ENCODE measurements around the gene DOK6. TPM values are rescaled to one million over a fixed set of nuclear protein-coding genes. Genes with fewer than 3 reads are reported as not detected.
"Not testable (repeated sequence)": the region's sequence is repeated elsewhere in the genome, so short reads cannot be mapped to it uniquely, and the experiment has no call there.

Gene DOK6
- total RNA-seq, 6 donors from 2014 or later: 0.89 to 6.1 (median 1.9) TPM

DNA sequence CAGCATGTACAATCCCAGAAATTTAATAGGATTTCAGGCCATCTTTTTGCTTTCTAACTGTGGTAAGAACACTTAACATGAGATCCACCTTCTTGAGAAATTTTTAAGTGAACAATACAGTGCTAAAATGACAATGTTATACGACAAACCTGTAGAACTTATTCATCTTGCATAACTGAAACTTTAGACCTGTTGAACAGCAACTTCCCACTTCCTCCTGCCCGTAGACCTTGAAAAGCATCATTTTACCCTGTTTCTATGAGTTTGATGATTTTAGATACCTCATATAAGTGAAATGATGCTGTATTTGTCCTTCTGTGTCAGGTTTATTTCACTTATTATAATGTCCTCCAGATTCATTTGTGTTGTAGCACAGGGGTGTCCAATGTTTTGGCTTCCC lies 418.8 kb downstream of the DOK6 start:
- H3K4me1 ChIP-seq: no peaks in the 10 kb centered on the region
- no peaks in the 10 kb centered on the region for H3K36me3 ChIP-seq
- H3K4me3 ChIP-seq: no peak overlapping the region
- no peaks in the 10 kb centered on the region for H3K27me3 ChIP-seq
- H3K9me3 ChIP-seq: no peaks in the 10 kb centered on the region
- DNase-seq (no peak), ATAC-seq (ENCODE audit: low FRiP score in 2 of 2) (no peak)
- WGBS, 2 donors: 63 to 92% methylated on average over 2 of the region's 2 CpGs
- no peak overlapping the region for H3K27ac ChIP-seq
- TF ChIP-seq EP300 (IDR thresholded peaks at IDR 0.05) (no peak), POLR2AphosphoS5 (IDR thresholded peaks at IDR 0.05) (no peak), POLR2A (IDR thresholded peaks at IDR 0.05) (no peak), CTCF (IDR thresholded peaks at IDR 0.05) (no peak)

- 97 to 98% methylated on average over 4 of the region's 4 CpGs for WGBS, 2 donors
- no peak overlapping the region for H3K4me3 ChIP-seq
- H3K36me3 ChIP-seq: no peaks in the 10 kb centered on the region
- H3K27me3 ChIP-seq: no peaks in the 10 kb centered on the region
- H3K27ac ChIP-seq: no peak overlapping the region
- no peaks in the 10 kb centered on the region for H3K4me1 ChIP-seq
- no peak for ATAC-seq (ENCODE audit: low FRiP score in 2 of 2)
- DNase-seq: no peak
- TF ChIP-seq CTCF (IDR thresholded peaks at IDR 0.05) (no peak), POLR2AphosphoS5 (IDR thresholded peaks at IDR 0.05) (no peak), EP300 (IDR thresholded peaks at IDR 0.05) (no peak), POLR2A (IDR thresholded peaks at IDR 0.05) (no peak)
- H3K9me3 ChIP-seq: no peaks in the 10 kb centered on the region
Measured at GRCh38 chr18:69820538-69820937, 419.9 kb downstream of the DOK6 start.

GRCh38 chr18:69830189-69830588 lies 429.5 kb downstream of the DOK6 start:
- Histone ChIP-seq H3K4me1 (no peaks in the 10 kb centered on the region), H3K4me3 (no peak overlapping the region), H3K27ac (no peak overlapping the region), H3K9me3 (no peaks in the 10 kb centered on the region), H3K36me3 (no peaks in the 10 kb centered on the region), H3K27me3 (no peaks in the 10 kb centered on the region)
- 90 to 100% methylated on average over 1 of the region's 1 CpG for WGBS, 2 donors
- TF ChIP-seq POLR2AphosphoS5 (IDR thresholded peaks at IDR 0.05) (no peak), POLR2A (IDR thresholded peaks at IDR 0.05) (no peak), CTCF (IDR thresholded peaks at IDR 0.05) (no peak), EP300 (IDR thresholded peaks at IDR 0.05) (no peak)
- no peak for ATAC-seq (ENCODE audit: low FRiP score in 2 of 2)
- DNase-seq: no peak

GRCh38 chr18:69834980-69835379 lies 434.3 kb downstream of the DOK6 start:
- H3K9me3 ChIP-seq; H3K27me3 ChIP-seq; H3K4me3 ChIP-seq; H3K36me3 ChIP-seq; ATAC-seq (ENCODE audit: low FRiP score in 2 of 2); H3K27ac ChIP-seq; H3K4me1 ChIP-seq: not testable (repeated sequence)
- peak in 1 of 2 donors; percentile 25 for DNase-seq
- 94 to 96% methylated on average over 9 to 12 of the region's 12 CpGs for WGBS, 2 donors

DNA sequence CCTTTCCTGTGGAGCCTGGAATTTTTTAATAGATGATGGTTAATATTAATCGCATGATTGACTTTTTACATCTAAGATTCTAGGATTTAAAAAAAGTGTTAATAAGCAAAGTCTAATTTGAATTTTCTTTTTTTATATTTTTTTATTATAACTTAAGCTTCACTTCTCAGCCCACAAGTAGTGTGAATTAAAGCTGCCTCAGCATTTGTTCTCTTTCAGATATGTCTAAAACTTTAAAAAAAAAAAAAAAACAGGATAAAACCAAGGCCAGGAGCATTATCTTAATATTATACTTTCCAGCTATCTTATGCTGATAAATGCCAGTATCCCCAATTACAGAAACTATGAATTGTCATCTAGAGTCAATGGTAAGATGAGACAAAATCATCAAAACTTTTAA lies 437.3 kb downstream of the DOK6 start:
- no peak overlapping the region for H3K27ac ChIP-seq
- DNase-seq (no peak), ATAC-seq (ENCODE audit: low FRiP score in 2 of 2) (no peak)
- H3K4me1 ChIP-seq: no peaks in the 10 kb centered on the region
- no peaks in the 10 kb centered on the region for H3K27me3 ChIP-seq
- H3K36me3 ChIP-seq: no peaks in the 10 kb centered on the region
- no peaks in the 10 kb centered on the region for H3K9me3 ChIP-seq
- TF ChIP-seq POLR2AphosphoS5 (IDR thresholded peaks at IDR 0.05): no peak
- 92 to 98% methylated on average over 1 of the region's 1 CpG for WGBS, 2 donors
- H3K4me3 ChIP-seq: no peak overlapping the region

DNA sequence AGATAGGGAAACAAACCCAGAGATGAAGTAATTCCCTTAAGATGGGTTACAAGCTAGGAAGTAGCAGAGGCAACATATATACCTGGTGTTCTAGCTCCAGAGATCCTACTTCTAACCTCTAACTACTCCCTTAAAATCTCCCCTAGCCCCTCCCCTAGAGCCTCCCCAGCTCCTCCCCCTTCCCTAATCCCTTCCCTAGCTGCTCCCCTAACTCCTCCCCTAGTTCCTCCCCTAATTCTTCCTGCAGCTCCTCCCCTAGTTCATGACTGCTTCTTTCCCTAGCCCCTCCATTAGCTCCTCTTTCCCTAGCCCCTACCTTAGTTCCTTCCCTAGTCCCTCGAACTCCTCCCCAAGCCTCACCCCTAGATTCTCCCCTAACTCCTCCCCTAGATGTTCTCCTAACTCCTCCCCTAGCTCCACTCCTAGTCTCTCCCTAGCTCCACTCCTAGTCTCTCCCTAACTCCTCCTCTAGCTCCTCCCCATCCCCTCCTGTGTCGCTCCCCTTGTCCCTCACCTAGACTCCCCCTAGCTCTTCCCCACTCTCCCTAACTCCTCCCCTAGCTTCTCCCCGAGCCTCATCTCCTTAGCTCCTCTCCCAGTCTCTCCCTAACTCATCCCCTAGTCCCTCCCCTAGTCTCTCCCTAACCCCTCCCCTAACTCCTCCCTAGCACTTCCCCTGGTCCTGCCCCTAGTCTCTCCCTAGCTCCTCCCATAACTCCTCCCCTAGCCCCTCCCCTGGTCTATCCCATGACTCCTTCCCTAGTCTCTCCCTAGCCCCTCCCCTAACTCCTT lies 438.1 kb downstream of the DOK6 start:
- Histone ChIP-seq H3K27ac (no peak overlapping the region), H3K4me1 (no peaks in the 10 kb centered on the region), H3K9me3 (no peaks in the 10 kb centered on the region), H3K36me3 (no peaks in the 10 kb centered on the region), H3K27me3 (no peaks in the 10 kb centered on the region), H3K4me3 (no peak overlapping the region)
- TF ChIP-seq POLR2A (IDR thresholded peaks at IDR 0.05): no peak
- no peak for TF ChIP-seq CTCF (IDR thresholded peaks at IDR 0.05)
- no peak for TF ChIP-seq POLR2AphosphoS5 (IDR thresholded peaks at IDR 0.05)
- TF ChIP-seq EP300 (IDR thresholded peaks at IDR 0.05): no peak
- 93 to 94% methylated on average over 3 of the region's 3 CpGs for WGBS, 2 donors
- DNase-seq (no peak), ATAC-seq (ENCODE audit: low FRiP score in 2 of 2) (peak in 1 of 2 donors; percentile 20)
